GM21786 (cell line): Measurements from ENCODE around the gene MLXIPL.
"Not testable (repeated sequence)": the region's sequence is repeated elsewhere in the genome, so short reads cannot be mapped to it uniquely, and the experiment has no call there.

Source experiments
- ATAC-seq: cut with Tn5 transposase; IDR thresholded peaks from one replicate; pipeline ENCODE4 v1.9.1; 2021; ENCODE audit not compliant: unreplicated experiment

Gene MLXIPL

GRCh38 chr7:73585196-73585595 is 39.1 kb downstream of the MLXIPL start:
- no peak for ATAC-seq

- no peak for ATAC-seq
Observed at GRCh38 chr7:73582664-73583202, 41.6 kb downstream of the MLXIPL start.

- ATAC-seq = not testable (repeated sequence)
Observed at GRCh38 chr7:73581006-73581405, 43.3 kb downstream of the MLXIPL start.

DNA sequence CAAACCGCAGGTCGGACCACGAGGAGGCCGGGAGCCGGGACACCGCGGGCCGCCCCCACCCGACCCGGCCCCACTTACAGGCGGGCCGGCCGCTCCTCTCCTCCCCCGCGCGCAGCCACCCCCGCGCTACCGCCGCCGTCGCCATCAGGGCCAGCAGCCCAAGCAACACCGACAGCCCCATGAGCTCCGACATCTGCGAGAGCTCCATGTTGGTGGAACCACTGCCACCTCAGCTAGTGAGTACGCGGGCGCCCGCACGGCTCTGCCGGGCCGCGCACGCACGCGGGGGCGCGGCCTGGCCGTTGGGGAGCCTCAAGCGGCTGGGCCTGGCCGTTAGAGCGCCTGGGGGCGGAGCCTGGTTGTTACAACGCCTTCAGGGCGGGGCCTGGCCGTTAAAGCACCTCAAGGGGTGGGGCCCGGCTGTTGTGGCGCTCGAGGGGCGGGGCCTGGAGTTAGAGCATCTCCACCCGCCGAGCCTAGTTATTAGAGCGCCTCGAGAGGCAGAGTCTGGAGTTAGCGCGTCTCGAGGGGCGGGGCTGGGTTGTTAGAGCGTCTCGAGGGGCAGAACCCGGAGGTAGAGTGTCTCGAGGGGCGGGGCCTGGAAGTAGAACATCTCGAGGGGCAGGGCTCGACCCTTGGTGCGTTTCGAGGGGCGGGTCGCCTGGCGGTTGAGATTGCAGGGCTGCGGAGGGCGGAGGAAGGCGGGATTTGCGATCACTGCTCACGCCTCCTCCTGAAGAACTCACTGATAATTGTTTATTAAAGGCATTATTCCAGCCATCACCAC is 45.8 kb downstream of the MLXIPL start, which contains the start of gene TBL2:
Gene TBL2, minus strand, starts transcription at position 238 of the 787 bp plus-strand sequence. Its CDS starts 30 bp downstream, at position 208.
- ATAC-seq = peak; percentile 90

GRCh38 chr7:73577627-73578341 is 46.5 kb downstream of the MLXIPL start:
- ATAC-seq = no peak

- no peak for ATAC-seq
Observed at GRCh38 chr7:73573791-73574190, 50.5 kb downstream of the MLXIPL start.

DNA sequence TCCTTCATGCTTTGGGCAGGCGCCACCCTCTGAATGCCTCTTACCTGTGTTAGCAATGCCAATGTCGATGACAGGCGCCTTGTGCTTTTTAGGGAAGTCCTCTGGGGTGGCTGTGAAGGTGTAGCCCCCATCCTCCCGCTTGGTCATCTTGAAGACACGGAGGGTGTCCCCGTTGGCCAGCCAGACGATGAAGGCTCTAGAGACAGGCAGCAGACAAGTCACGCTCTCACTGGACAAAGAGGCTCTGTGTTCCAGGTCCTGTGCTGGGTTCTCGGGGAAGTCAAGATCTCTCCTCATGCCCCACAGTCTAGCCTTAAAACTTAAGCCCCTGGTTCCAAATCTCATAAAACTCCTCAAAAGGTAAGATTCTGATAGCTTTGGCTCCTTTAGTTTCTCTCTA is 51.0 kb downstream of the MLXIPL start:
- ATAC-seq = no peak

- ATAC-seq = no peak
Observed at GRCh38 chr7:73572767-73573186, 51.5 kb downstream of the MLXIPL start.

- ATAC-seq = no peak
Observed at GRCh38 chr7:73570977-73571376, 53.3 kb downstream of the MLXIPL start.

DNA sequence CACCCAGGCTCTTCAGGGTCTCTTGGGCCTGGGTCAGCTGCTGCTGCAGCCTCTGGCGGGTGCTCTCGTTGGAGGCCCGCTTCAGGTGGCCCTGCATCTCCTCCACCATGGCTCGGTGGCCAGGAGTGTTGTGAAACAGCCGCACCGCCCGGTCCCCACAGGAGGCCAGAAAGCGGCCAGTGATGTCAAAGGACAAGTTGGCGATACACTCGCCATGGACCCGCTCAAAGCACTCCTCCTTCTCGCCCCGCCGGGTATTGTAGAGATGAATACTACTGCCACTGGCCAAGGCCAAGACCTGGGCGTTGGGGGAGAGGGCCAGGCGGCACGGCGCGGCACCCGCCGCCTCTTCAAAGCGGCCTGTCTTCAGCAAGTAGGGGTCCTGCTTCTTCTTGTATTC is 53.8 kb downstream of the MLXIPL start:
- ATAC-seq = no peak

GRCh38 chr7:73569042-73569608 is 55.2 kb downstream of the MLXIPL start:
- no peak for ATAC-seq

DNA sequence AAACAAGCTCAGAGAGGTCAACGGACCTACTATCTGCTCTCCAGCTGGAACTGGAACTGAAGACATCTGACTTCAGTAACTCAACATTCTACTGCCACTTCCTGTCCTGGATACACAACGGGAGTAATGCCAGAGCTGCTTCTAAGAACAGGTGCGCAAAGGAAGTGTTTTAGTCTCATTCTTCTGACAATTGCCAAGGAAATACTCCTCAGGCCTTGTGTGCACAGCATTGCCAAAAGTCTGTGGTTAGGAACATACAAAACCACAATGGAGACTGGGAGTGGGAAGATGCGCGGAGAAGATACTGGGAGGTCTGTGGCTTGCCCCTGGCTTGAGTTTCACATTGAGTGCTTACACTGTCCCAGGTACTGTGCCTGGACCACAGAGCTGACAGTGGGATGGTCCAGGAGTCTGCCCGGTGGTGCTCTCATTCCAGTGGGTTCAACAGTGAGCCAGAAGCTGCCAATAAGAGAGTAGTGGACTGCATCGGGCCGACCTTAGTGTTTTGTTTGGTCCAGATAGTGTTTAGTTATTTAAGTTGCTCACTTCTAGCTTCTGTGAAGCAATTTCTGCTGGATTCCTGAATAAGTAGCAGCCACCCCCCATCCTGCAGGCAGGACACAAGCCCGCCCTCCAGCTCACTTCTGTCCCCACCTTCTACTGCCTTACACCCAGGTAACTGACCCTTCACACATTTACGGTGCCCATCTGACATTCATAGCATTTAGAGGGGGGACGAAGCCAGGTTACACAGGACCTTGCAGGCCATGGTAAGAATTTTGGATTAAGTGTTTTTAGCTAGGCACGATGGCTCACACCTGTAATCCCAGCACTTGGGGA is 56.3 kb downstream of the MLXIPL start:
- ATAC-seq = no peak

DNA sequence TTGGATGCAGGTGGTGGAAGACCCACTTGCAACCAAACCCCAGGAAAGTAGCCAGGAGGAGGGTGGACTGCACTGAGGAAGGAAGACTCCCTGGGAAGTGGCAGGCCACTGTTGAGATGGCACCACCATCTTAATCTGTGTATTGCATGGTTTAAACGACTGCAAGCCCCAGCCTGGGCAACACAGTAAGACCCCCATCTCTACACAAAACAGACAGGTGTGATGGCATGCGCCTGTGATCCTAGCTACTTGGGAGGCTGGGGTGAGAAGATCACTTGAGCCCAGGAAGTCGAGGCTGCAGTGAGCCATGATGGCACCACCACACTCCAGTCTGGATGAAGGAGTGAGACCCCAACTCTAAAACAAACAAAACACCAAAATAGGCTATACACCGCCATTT is 57.2 kb downstream of the MLXIPL start:
- ATAC-seq = no peak

GRCh38 chr7:73566431-73566830 is 57.9 kb downstream of the MLXIPL start:
- not testable (repeated sequence) for ATAC-seq

DNA sequence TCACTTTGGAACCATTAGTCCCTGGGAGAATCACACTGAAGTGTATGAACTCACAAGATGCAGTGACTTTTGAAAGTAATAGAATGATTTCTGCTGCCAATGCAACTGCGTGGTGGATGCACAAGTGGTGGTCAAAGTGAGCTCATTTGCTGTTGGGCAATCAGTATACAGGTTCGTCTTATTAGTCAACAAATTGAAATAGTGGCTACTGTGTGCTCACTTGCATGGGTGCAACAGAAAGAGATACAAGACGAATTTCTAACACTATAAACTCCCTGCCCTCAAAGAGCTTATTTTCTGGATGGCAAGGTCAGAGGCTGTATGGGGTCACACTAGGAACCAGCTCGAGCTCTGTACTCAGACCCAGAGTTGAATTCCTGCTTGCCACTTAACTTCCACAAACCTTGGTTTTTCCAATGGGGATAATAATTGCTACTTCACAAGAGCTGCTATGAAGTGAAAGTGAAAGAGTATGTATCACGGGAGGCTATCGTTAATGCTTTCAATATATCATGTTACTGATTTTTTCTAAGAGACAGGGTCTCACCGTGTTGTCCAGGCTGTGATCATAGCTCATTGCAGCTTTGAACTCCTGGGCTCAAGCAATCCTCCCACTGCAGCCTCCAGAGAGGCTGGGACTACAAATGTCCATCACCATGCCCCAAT is 58.5 kb downstream of the MLXIPL start:
- ATAC-seq = no peak

DNA sequence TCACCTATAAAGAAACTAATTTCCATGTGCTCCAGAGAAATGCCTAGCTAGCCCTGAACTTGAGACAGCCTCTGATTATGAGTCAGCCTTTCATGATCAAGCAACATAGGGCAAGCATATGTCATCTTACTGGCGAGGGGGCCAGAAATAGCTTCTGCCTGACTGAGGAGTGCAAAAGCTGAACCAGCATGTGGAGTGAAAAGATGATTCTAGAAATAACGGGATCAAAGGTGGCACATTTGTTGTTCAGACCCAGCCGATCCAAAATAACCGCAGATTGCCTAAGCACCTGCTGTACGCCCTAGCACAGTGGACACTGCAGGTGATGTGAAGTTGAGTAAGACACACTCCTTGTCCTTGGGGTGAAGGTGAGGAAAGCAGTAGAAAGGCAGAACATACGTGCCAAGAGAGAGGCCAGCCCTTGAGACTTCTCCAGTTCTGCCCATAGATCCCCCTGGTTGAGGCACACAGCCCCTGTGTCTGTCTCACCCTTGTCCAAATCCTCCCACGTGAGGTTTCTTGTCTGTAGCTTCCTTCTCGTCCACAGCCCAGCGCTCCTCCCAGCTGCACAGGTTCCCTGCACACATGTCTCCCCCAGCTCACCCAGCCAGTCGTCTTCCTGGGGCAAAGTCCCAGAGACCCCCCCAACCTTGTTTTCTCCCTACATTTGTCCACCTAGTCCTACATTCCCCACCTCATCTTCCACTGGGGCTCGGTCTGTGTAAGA is 64.0 kb downstream of the MLXIPL start:
- ATAC-seq = no peak

- ATAC-seq = peak; percentile 31
Observed at GRCh38 chr7:73557397-73558257, 66.7 kb downstream of the MLXIPL start, which contains the start of gene BCL7B. Gene BCL7B, minus strand, starts transcription at chr7:73557690. Its CDS starts 112 bp downstream, at chr7:73557578.

DNA sequence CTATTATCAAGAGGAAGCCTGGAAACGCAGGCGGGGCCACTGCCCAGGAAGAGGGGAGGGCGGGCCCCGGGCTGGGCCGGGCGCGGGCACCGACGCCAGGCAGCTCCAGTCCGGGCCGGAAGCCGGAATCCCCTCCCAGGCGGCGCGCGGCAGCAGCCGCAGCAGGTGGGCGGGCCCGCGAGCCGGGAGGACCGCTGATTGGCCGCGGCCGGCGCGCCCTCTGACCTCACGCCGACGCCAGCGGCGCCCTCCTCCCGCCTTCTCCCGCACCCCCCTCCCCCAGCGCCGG is 67.3 kb downstream of the MLXIPL start:
- ATAC-seq = peak; percentile 85
